Fibroblast of peridontal ligament (primary cell): ENCODE measurements around the gene NFX1.
A peak's percentile ranks its signal among the peaks of the same experiment; 100 is the strongest.
"Not testable (repeated sequence)": the region's sequence is repeated elsewhere in the genome, so short reads cannot be mapped to it uniquely, and the experiment has no call there.

Experiments
- DNase-seq: peaks from one replicate; pipeline ENCODE4 v3.0.0-alpha.2; 2010; ENCODE audit errors: extremely low read depth

NFX1 gene

GRCh38 chr9:33310748-33311147 is 20.4 kb downstream of the NFX1 start:
- no peak for DNase-seq

- no peak for DNase-seq
Observed at GRCh38 chr9:33311953-33312352, 21.6 kb downstream of the NFX1 start.

- no peak for DNase-seq
Observed at GRCh38 chr9:33315371-33315770, 25.1 kb downstream of the NFX1 start.

- not testable (repeated sequence) for DNase-seq
Observed at GRCh38 chr9:33317136-33317535, 26.8 kb downstream of the NFX1 start.

GRCh38 chr9:33318225-33318624 is 27.9 kb downstream of the NFX1 start:
- DNase-seq: no peak

- DNase-seq: no peak
Observed at GRCh38 chr9:33318781-33319180, 28.5 kb downstream of the NFX1 start.

GRCh38 chr9:33320230-33320567 is 29.9 kb downstream of the NFX1 start:
- no peak for DNase-seq

GRCh38 chr9:33320568-33321261 is 30.4 kb downstream of the NFX1 start:
- DNase-seq: peak; percentile 99

GRCh38 chr9:33329117-33329563 is 38.8 kb downstream of the NFX1 start:
- DNase-seq: peak; percentile 77

GRCh38 chr9:33329979-33330378 is 39.7 kb downstream of the NFX1 start:
- peak; percentile 81 for DNase-seq

- no peak for DNase-seq
Observed at GRCh38 chr9:33331377-33331891, 41.1 kb downstream of the NFX1 start.

GRCh38 chr9:33332011-33332410 is 41.7 kb downstream of the NFX1 start:
- DNase-seq: peak; percentile 29

GRCh38 chr9:33332956-33333355 is 42.6 kb downstream of the NFX1 start:
- not testable (repeated sequence) for DNase-seq

GRCh38 chr9:33340186-33340585 is 49.9 kb downstream of the NFX1 start:
- DNase-seq: no peak

- no peak for DNase-seq
Observed at GRCh38 chr9:33341182-33341581, 50.9 kb downstream of the NFX1 start.

GRCh38 chr9:33344145-33344544 is 53.8 kb downstream of the NFX1 start:
- DNase-seq: no peak

- DNase-seq: no peak
Observed at GRCh38 chr9:33346564-33346963, 56.2 kb downstream of the NFX1 start.

- DNase-seq: no peak
Observed at GRCh38 chr9:33348998-33349397, 58.7 kb downstream of the NFX1 start.

GRCh38 chr9:33349743-33350142 is 59.4 kb downstream of the NFX1 start:
- no peak for DNase-seq

- DNase-seq: peak; percentile 95
Observed at GRCh38 chr9:33350310-33350709, 60.0 kb downstream of the NFX1 start.

GRCh38 chr9:33351547-33351946 is 61.2 kb downstream of the NFX1 start:
- no peak for DNase-seq

GRCh38 chr9:33354651-33355211 is 64.4 kb downstream of the NFX1 start:
- peak; percentile 33 for DNase-seq

GRCh38 chr9:33355933-33356332 is 65.6 kb downstream of the NFX1 start:
- no peak for DNase-seq

GRCh38 chr9:33358641-33359040 is 68.3 kb downstream of the NFX1 start:
- not testable (repeated sequence) for DNase-seq
